NCI-H2227 (cell line): ENCODE data around the gene INAFM2.
A peak's percentile ranks its signal among the peaks of the same experiment; 100 is the strongest.

Source experiments
- DNase-seq: peaks from one replicate; lab custom pipeline; 2025; ENCODE audit not compliant: unreplicated experiment; lab: John Stamatoyannopoulos, UW

Gene INAFM2

GRCh38 chr15:40287505-40287904 is 36.0 kb upstream of the INAFM2 start:
- no peak for DNase-seq

DNA sequence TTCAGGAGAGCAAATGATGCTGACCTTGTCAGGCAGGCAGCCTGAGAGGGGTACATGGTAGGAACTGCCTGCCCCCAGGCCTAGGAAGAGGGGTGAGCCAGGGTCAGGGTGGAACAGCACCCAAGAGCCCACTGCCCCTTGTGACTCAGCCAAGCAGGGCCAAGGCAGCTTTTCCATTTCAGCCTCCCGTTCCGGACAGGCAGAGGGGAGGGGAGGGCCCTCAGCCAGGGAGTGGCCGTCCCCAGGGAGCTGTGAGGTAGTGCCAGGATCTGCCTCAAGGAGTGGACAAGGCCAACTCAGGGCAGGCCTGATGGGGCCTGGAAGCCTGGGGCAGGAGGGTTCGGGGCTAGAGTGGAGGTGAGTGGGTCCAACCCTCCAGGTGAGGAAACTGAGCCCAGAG is 35.5 kb upstream of the INAFM2 start:
- no peak for DNase-seq

DNA sequence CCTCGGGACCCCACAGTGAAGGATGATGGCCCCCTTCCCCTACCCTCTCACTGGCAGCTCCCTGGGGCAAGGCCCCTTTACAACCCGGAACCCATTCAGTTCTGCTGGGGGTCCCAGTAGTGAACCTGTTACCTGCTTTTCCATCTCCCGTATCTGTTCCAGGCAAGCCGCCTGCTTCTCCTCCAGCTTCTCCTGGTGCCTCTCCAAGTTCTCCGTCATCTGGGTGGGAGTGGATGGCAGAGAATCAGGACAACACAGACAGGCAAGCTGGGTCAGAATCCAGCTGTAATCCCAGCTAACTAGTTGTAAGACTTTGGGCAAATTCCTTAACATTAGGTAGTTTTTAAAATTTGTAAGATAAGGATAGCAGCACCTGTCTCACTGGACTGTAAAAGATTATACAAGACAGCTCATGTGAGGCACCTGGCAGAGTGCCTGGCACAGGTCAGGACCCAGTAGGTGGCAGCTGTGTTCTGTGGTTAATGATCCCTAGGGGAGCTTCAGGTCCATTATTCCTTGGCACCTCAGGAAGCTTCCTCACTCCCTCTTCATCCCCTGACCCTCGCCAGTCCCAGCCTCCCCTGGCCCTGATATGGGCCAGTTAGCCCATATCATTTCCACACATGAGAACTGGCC is 34.2 kb upstream of the INAFM2 start:
- no peak for DNase-seq

DNA sequence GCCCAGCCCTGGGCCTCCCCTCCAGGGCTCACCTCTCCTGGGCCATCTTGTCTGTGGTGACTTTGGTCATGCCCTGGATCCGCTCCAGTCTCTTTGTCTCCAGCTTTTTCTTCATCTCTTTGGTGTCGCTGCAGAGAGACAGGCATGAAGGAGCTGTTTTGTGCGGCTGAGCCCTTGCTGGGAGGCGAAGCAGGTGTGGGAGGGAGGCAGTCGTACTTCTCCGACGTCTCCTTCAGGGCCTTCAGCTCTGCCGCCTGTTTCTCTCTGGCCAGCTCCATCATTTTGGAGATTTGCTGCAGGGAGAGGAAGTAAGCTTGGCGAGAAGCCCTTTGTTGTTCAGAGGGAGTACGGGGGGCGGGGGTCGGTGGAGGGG is 33.0 kb upstream of the INAFM2 start:
- DNase-seq: no peak

DNA sequence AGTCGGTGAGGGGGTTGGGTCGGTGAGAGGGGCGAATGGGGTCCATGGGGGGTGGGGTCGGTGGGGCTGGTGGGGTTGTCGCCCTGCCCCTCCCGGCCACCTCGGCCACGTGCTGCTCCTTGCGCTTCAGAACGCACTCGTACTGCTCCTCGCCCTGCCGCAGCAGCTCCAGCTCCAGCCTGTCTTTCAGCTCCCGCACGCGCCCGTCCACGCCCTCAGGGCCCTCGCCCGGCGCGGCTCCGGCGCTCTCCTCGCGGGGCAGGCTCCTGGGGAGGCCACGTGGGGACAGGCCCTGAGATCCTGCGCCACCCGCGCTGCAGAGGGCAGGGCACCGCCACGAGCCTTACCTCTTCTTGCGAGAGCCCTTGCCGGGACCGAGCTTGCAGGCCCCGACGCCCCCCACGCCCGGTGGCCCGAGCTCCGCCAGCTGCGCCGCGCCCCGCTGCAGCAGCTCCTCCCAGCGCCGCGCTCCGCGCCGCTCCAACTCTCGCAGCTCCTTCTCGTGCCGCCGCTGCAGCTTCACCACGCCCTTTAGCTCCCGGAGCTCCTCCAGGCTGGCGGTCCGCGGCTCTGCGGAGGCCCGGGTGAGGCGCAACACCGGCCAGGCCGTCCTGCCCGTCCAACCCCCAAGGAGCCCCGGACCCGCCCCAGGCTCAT is 32.4 kb upstream of the INAFM2 start:
- peak; percentile 77 for DNase-seq

DNA sequence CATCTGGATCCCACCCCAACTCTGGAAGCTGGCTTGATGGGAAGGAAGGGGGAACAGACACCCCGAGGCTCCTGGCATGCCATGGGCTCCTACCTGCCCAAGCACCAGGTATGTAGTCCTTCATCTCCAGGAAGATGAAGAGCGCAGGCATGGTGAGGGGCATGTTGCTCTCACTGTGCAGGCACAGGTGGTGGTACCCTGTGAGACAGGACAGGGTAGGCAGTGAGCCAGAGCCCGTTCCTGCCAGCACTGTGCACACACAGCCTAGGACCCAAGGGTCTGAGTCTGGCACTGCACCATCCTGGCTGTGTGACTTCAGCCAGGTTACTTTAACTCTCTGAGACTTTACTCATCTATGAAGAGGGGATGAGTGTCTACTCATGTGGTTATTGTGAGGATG is 31.2 kb upstream of the INAFM2 start:
- no peak for DNase-seq

DNA sequence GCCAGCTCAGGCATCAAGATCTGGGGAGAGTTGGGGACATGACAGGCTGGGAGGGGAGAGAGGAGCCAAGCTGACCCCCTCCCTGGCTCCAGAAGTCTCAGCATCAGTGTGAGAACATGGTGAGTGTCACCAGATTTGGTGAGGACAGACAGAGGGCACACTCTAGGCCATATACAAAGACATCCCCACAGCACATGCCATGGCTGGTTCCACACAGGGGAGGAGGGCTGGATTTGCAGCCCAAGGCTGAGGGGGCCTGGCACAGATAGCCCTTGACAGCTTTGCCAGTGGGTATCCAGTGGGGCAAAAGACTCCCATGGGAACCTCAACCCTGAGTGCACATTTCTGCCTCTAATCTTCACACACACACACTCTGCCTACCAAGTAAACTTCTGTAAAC is 30.5 kb upstream of the INAFM2 start:
- no peak for DNase-seq

DNA sequence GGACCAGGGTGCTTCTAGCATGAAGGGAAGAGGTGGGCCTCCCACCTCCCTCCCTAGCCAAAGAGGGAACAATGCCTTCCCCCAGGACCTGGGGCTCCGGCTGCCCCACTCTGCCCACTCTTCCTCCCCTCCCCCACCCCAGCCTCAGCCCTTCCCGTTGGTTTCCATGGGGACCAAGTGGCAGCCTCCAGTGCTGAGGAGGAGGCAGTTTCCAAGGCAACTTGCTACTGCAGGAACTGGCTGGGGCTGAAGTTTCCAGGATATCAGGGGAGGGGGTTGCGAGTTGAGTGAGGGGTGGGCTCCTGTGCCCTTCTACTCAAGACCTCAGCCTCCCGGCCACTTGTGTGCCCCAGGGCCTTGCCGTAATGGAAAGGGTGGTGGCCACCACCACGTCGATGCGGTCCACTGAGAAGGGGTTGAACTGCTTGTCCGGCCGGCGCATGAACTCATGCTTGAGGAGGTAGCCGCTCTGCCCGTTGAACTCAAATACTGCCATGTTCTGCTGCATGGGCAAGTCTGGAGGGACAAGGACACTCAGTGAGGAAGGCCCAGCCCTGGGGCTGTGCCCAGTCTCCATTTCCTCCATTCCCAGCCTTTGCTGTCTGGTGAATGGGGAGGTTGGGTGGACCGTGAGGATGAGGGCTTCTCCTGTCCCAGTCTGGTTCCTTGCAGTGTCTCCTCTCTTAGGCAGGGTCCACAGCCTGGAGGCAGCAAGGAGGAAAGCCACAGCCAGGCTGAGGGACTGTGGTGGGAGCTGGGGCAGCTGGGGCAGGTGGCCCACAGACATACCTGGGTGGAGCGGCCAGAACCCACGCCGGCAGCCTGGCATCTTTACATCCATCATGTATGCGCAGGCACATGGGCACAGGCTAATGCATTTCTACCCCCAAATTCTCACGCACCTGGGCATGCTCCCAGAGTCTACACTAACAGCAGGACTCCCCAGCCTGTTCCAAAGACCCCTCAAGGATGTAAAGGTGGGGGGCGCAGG is 29.3 kb upstream of the INAFM2 start:
- DNase-seq: peak; percentile 69

DNA sequence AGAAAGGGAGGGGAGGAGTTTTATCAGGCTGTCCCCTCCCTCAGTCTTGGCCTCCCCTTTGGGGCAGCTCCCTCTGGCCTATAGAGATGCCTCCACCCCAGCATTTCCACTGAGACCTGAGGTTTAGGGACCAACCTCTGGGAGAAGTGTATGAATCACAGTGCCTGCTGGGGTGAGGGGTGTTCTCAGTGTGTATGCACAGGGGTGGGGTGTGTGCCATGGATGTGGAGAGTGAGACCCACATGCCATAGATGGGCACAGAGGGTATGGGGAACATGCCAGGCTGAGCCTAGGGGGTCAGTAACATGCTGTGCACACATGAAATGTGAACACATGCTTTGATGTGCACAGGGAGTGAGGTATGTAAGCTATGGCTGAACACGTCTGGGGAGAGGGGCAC is 28.2 kb upstream of the INAFM2 start:
- no peak for DNase-seq

- no peak for DNase-seq
Observed at GRCh38 chr15:40295877-40296560, 27.5 kb upstream of the INAFM2 start.

GRCh38 chr15:40296561-40297230 is 26.8 kb upstream of the INAFM2 start:
- no peak for DNase-seq

DNA sequence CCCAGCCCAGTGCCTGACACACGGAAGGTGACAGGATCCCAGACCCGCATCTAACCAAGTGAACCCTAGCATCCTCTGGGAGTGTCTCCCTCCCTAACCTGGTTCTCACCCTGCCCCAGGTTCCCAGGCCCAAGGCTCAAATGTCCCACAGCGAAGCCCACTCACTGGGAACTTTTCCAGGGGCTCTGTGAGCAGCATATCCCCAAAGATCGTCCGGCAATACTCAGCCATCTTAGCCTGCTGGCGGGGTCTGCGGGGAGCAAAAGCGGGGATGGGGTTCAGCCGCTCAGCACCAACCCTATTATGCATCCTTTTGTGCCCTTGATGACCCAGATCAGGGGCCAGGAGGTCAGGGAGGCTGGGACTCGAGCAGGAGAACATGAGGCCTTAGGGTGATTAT is 26.1 kb upstream of the INAFM2 start:
- DNase-seq: no peak

GRCh38 chr15:40298216-40298935 is 25.1 kb upstream of the INAFM2 start:
- DNase-seq: no peak

GRCh38 chr15:40300367-40300766 is 23.1 kb upstream of the INAFM2 start:
- no peak for DNase-seq

- no peak for DNase-seq
Observed at GRCh38 chr15:40300771-40301170, 22.7 kb upstream of the INAFM2 start.

- no peak for DNase-seq
Observed at GRCh38 chr15:40301467-40302179, 21.9 kb upstream of the INAFM2 start.

DNA sequence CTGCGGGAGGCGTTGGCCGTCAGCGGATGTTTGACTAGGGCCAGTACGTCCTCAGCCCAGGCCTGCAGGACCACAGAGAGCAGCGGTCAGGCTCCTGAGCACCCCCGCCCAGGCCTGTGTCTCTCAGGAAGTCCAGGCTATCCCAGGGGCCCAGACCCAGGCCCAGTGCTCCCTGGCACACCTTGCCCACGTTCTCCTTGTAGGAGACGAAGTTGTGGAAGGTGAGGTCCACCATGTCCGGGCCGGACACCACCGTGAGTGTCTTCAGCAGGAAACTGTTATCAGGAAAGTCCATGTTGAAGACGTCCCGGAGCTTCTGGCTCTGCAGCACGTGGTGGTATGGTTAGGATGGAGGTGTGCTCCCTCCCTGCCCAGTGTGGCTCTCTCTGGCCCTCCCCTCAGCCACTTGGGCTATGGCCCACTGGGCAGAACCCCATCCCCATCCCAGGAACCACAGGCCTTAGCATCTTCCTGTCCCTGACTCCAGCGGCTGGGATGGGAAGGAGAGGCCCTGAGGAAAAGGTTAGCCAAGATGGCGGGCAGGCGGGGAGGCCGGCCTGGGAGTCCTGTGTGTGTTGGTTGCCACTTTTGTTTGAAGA is 21.1 kb upstream of the INAFM2 start:
- DNase-seq: no peak

DNA sequence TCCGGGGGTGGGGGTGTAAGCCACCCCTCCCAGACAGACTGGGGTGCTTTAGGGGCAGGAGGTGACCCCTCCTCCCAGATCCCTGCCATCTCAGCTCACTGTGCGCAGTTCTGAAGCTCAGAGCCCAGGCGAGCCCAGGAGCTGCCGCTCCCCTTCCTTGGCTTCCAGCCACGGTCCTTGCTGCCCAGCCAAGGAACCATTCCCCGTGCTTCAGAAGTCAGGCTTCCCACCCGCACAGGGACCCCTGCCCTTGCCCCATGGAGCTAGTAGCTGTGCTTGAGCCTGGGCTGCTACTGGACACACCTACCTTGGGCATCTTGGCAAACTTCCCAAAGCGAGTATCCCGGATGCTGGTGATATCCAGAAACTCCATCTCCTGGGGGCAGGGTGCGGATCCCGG is 20.5 kb upstream of the INAFM2 start:
- DNase-seq: no peak

DNA sequence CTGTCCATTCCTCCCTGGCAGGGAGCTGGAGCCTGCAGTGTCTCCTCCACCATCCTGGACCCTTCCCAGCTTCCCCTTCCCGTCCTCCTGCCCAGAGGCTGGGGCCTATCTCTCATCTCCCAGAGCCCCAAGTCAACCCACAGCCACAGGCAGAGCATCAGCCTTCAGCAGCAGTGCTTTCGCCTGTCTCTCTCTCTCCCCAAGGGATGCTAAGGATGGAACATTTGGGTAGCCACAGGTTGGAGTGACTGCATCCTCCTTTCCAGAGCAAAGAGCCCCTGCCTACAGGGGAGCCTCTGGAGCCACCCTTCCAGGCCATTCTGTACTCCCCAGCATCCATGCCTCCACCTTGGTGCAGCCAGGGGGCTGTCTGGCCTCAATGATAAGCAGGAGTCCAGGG is 19.9 kb upstream of the INAFM2 start:
- DNase-seq: no peak
